Rectal smooth muscle tissue (tissue), 1 donor: ENCODE results near the gene TJP1.
"Not testable (repeated sequence)": the region's sequence is repeated elsewhere in the genome, so short reads cannot be mapped to it uniquely, and the experiment has no call there.

Source experiments
- H3K27ac ChIP-seq: one replicate; pipeline ENCODE4 v1.7.0; 2013; ENCODE audit warnings: low read depth, low read length, inconsistent platforms
- H3K27me3 ChIP-seq: one replicate; pipeline ENCODE4 v1.7.0; 2013; ENCODE audit warnings: low read length; ENCODE audit not compliant: control insufficient read depth, insufficient read depth
- H3K36me3 ChIP-seq: one replicate; pipeline ENCODE4 v1.7.0; 2013; ENCODE audit warnings: low read length; ENCODE audit not compliant: control insufficient read depth, insufficient read depth
- H3K4me1 ChIP-seq: one replicate; pipeline ENCODE4 v1.7.0; 2013; ENCODE audit warnings: low read length; ENCODE audit not compliant: control insufficient read depth, insufficient read depth
- H3K4me3 ChIP-seq: one replicate; pipeline ENCODE4 v1.7.0; 2013; ENCODE audit warnings: low read length
- H3K9ac ChIP-seq: one replicate; pipeline ENCODE4 v1.7.0; 2013; ENCODE audit warnings: low read length

The TJP1 gene

GRCh38 chr15:29756358-29757267 lies 65.7 kb downstream of the TJP1 start:
- Histone ChIP-seq H3K4me3 (no peak overlapping the region), H3K4me1 (peaks cover 2% of the 10 kb centered on the region), H3K27me3 (no peaks in the 10 kb centered on the region), H3K36me3 (no peaks in the 10 kb centered on the region), H3K9ac (no peak overlapping the region), H3K27ac (no peak overlapping the region)

- not testable (repeated sequence) for H3K9ac ChIP-seq, H3K36me3 ChIP-seq, H3K27ac ChIP-seq, H3K27me3 ChIP-seq, H3K4me1 ChIP-seq, H3K4me3 ChIP-seq
These were observed 68.3 kb downstream of the TJP1 start for GRCh38 chr15:29754009-29754408.

- Histone ChIP-seq H3K9ac (no peak overlapping the region), H3K27me3 (no peaks in the 10 kb centered on the region), H3K27ac (no peak overlapping the region), H3K4me3 (no peak overlapping the region), H3K4me1 (peaks cover 2% of the 10 kb centered on the region), H3K36me3 (no peaks in the 10 kb centered on the region)
These were observed 68.8 kb downstream of the TJP1 start for GRCh38 chr15:29753506-29753905.

- Histone ChIP-seq H3K4me1 (no peaks in the 10 kb centered on the region), H3K9ac (no peak overlapping the region), H3K36me3 (no peaks in the 10 kb centered on the region), H3K4me3 (no peak overlapping the region), H3K27ac (no peak overlapping the region), H3K27me3 (no peaks in the 10 kb centered on the region)
These were observed 71.5 kb downstream of the TJP1 start for GRCh38 chr15:29750754-29751153.

- Histone ChIP-seq H3K4me1 (no peaks in the 10 kb centered on the region), H3K27ac (no peak overlapping the region), H3K9ac (no peak overlapping the region), H3K27me3 (no peaks in the 10 kb centered on the region), H3K36me3 (no peaks in the 10 kb centered on the region), H3K4me3 (no peak overlapping the region)
These were observed 72.7 kb downstream of the TJP1 start for GRCh38 chr15:29749365-29750086.

GRCh38 chr15:29747837-29748417 lies 74.3 kb downstream of the TJP1 start:
- no peaks in the 10 kb centered on the region for H3K27me3 ChIP-seq
- no peaks in the 10 kb centered on the region for H3K36me3 ChIP-seq
- no peak overlapping the region for H3K4me3 ChIP-seq
- no peak overlapping the region for H3K27ac ChIP-seq
- no peak overlapping the region for H3K9ac ChIP-seq
- H3K4me1 ChIP-seq, result no peaks in the 10 kb centered on the region

GRCh38 chr15:29743475-29743874 lies 78.8 kb downstream of the TJP1 start:
- Histone ChIP-seq H3K4me3 (no peak overlapping the region), H3K27me3 (no peaks in the 10 kb centered on the region), H3K27ac (no peak overlapping the region), H3K4me1 (no peaks in the 10 kb centered on the region), H3K9ac (no peak overlapping the region), H3K36me3 (peaks cover 3% of the 10 kb centered on the region)

GRCh38 chr15:29740692-29741311 lies 81.5 kb downstream of the TJP1 start:
- H3K4me1 ChIP-seq, result no peaks in the 10 kb centered on the region
- H3K4me3 ChIP-seq, result no peak overlapping the region
- H3K27me3 ChIP-seq, result no peaks in the 10 kb centered on the region
- peaks cover 3% of the 10 kb centered on the region for H3K36me3 ChIP-seq
- H3K27ac ChIP-seq, result no peak overlapping the region
- H3K9ac ChIP-seq, result no peak overlapping the region

- no peaks in the 10 kb centered on the region for H3K27me3 ChIP-seq
- no peak overlapping the region for H3K9ac ChIP-seq
- H3K4me3 ChIP-seq, result no peak overlapping the region
- no peak overlapping the region for H3K27ac ChIP-seq
- peaks cover 3% of the 10 kb centered on the region for H3K36me3 ChIP-seq
- H3K4me1 ChIP-seq, result peaks cover 5% of the 10 kb centered on the region
These were observed 85.6 kb downstream of the TJP1 start for GRCh38 chr15:29736744-29737020.

- Histone ChIP-seq H3K27ac (no peak overlapping the region), H3K4me3 (no peak overlapping the region), H3K9ac (no peak overlapping the region), H3K27me3 (no peaks in the 10 kb centered on the region), H3K4me1 (peaks cover 5% of the 10 kb centered on the region), H3K36me3 (peaks cover 3% of the 10 kb centered on the region)
These were observed 86.1 kb downstream of the TJP1 start for GRCh38 chr15:29736012-29736743.

- H3K36me3 ChIP-seq, result no peaks in the 10 kb centered on the region
- peaks cover 5% of the 10 kb centered on the region for H3K4me1 ChIP-seq
- H3K27me3 ChIP-seq, result no peaks in the 10 kb centered on the region
- H3K9ac ChIP-seq, result no peak overlapping the region
- H3K4me3 ChIP-seq, result no peak overlapping the region
- no peak overlapping the region for H3K27ac ChIP-seq
These were observed 87.2 kb downstream of the TJP1 start for GRCh38 chr15:29734917-29735572.
